ENCODE measurements around the gene SNX24.
A peak's percentile ranks its signal among the peaks of the same experiment; 100 is the strongest.
"Not testable (repeated sequence)": the region's sequence is repeated elsewhere in the genome, so short reads cannot be mapped to it uniquely, and the experiment has no call there.

Gene SNX24

DNA sequence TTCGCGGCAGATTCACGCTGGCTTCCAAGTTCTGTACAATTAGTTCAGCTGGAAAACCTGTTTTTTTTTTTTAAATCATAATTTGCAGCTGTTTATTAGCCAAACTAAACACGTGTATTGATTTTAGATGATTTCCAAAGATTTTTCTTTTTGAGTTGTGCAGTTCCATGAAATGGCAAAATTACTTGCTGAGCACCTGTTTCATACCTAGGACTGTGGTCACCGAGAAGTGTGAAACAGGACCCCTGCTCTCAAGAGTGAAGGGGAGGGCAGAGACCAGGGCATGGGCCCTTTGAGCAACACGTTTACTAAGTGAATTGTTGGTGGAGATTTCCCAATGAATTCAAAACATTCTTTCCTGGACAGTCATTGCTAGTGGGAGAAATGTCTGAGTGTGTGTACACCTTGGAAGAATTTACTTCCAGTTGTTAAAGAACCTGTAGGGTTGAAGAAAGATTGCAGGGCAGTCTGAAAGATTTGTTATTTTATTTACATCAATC is 688 bp downstream of the SNX24 start:
- peak; percentile 11 for DNase-seq
- TF ChIP-seq, protein P1, sequence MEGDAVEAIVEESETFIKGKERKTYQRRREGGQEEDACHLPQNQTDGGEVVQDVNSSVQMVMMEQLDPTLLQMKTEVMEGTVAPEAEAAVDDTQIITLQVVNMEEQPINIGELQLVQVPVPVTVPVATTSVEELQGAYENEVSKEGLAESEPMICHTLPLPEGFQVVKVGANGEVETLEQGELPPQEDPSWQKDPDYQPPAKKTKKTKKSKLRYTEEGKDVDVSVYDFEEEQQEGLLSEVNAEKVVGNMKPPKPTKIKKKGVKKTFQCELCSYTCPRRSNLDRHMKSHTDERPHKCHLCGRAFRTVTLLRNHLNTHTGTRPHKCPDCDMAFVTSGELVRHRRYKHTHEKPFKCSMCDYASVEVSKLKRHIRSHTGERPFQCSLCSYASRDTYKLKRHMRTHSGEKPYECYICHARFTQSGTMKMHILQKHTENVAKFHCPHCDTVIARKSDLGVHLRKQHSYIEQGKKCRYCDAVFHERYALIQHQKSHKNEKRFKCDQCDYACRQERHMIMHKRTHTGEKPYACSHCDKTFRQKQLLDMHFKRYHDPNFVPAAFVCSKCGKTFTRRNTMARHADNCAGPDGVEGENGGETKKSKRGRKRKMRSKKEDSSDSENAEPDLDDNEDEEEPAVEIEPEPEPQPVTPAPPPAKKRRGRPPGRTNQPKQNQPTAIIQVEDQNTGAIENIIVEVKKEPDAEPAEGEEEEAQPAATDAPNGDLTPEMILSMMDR (IDR thresholded peaks at IDR 0.05) = no peak
- Mint-ChIP-seq H3K27me3 (ENCODE audit: low read depth, poor library complexity) (peaks cover 19% of the 10 kb centered on the region), H3K4me1 (peaks cover 33% of the 10 kb centered on the region), H3K36me3 (ENCODE audit: low read depth) (peaks cover 14% of the 10 kb centered on the region), H3K4me3 (peak overlapping the region; percentile 84), H3K27ac (peak overlapping the region; percentile 40), H3K9me3 (peaks cover 4% of the 10 kb centered on the region)

DNA sequence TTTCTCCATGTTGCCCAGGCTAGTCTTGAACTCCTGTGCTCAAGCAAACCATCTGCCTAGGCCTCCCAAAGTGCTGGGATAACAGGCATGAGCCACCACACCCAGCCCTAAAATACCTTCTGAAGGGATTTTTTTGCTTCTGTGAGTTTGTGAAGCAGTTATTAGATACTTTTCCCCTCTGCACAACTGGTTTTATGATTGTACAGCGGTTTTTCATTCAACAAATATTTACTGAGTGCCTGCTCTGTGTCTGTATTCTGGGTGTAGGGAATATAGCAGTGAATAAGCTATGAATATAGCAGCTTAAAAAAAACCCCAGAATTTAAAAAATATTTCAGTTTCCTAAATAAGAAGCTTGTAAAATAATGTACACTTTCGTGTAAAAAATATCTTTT is 2.3 kb downstream of the SNX24 start:
- Mint-ChIP-seq H3K4me1 (peaks cover 33% of the 10 kb centered on the region), H3K27me3 (ENCODE audit: low read depth, poor library complexity) (peaks cover 14% of the 10 kb centered on the region), H3K9me3 (peaks cover 4% of the 10 kb centered on the region), H3K27ac (no peak overlapping the region), H3K4me3 (peak overlapping the region; percentile 84), H3K36me3 (ENCODE audit: low read depth) (peaks cover 5% of the 10 kb centered on the region)
- DNase-seq = no peak
- TF ChIP-seq, protein P1 (IDR thresholded peaks at IDR 0.05) = no peak

DNA sequence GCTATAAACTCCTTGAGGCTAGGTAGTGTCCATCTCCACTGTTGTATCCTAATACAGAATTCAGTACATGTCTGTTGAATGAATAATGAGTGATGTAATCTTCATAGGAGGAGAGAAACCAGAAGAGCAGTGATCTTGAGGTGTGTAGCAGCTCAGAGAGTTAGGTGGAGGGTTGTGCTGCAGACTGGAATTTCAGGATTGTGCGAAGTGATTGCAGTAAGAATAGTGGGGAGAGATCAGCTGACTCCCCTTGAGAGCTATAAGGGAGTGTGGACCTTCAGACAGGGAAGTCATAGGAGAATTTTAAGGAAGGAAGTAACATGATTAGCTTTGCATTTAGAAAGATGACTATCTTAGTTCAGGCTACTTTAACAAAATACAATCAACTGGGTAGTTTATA is 4.4 kb downstream of the SNX24 start:
- H3K36me3 Mint-ChIP-seq (ENCODE audit: low read depth) = peaks cover 5% of the 10 kb centered on the region
- H3K9me3 Mint-ChIP-seq = peaks cover 4% of the 10 kb centered on the region
- H3K27me3 Mint-ChIP-seq (ENCODE audit: low read depth, poor library complexity) = peaks cover 3% of the 10 kb centered on the region
- H3K4me1 Mint-ChIP-seq = peaks cover 26% of the 10 kb centered on the region
- no peak overlapping the region for H3K4me3 Mint-ChIP-seq
- DNase-seq = no peak
- H3K27ac Mint-ChIP-seq = no peak overlapping the region
- TF ChIP-seq, protein P1 (IDR thresholded peaks at IDR 0.05) = no peak

DNA sequence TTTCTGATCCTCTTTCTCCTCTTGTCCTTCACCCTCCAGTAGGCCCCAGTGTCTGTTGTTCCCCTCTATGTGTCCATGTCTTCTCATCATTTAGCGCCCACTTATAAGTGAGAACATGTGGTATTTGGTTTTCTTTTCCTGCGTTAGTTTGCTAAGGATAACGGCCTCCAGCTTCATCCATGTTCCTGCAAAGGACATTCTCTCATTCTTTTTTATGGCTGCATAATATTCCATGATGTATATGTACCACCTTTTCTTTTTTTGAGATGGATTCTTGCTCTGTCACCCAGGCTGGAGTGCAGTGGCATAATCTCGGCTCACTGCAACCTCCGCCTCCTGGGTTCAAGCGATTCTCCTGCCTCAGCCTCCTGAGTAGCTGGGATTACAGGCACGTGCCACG is 12.1 kb downstream of the SNX24 start:
- H3K27me3 Mint-ChIP-seq (ENCODE audit: low read depth, poor library complexity); H3K4me3 Mint-ChIP-seq; H3K4me1 Mint-ChIP-seq; H3K9me3 Mint-ChIP-seq; DNase-seq; H3K27ac Mint-ChIP-seq: not testable (repeated sequence)
- H3K36me3 Mint-ChIP-seq (ENCODE audit: low read depth) = peaks cover 11% of the 10 kb centered on the region

DNA sequence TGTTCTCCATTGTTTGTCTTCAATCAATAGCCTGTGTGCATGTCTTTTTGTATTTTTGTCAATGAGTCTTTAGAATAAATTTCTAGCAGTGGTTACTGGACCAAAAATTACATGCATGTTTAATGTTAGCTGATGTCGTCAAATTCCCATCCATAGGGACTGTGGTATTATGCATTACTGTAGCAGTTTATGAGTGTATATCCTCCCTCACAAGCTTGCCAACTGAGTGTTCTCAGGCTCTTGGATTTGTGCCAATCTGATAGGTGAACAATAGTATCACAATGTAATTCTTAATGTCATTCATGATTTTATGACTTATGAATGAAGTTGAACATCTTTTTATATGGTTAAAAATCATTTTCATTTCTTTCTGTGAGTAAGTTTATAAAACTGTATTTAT is 13.0 kb downstream of the SNX24 start:
- Mint-ChIP-seq H3K27ac (no peak overlapping the region), H3K9me3 (peaks cover 3% of the 10 kb centered on the region), H3K4me3 (no peak overlapping the region), H3K4me1 (no peaks in the 10 kb centered on the region), H3K36me3 (ENCODE audit: low read depth) (peaks cover 11% of the 10 kb centered on the region), H3K27me3 (ENCODE audit: low read depth, poor library complexity) (no peaks in the 10 kb centered on the region)
- TF ChIP-seq, protein P1 (IDR thresholded peaks at IDR 0.05) = no peak
- no peak for DNase-seq

DNA sequence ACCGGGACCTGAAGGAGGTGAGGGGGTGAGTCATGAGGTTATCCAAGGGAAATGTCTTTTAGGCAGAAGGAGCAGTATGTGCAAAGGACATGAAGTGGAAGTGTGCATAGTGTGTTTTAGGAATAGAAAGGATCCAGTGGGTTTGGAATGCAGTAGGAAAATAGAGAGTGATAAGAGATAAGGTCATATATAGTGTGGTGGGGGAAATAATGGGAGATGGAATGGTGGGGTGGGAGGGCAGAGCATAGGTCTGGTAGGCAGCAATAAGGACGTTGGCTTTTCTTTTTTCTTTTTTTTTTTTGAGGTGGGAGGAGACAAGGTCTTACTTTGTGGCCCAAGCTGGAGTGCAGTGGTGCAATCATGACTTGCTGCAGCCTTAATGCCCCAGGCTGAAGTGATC is 17.8 kb downstream of the SNX24 start:
- H3K4me3 Mint-ChIP-seq = no peak overlapping the region
- DNase-seq = no peak
- H3K27me3 Mint-ChIP-seq (ENCODE audit: low read depth, poor library complexity) = no peaks in the 10 kb centered on the region
- peaks cover 13% of the 10 kb centered on the region for H3K36me3 Mint-ChIP-seq (ENCODE audit: low read depth)
- H3K4me1 Mint-ChIP-seq = no peaks in the 10 kb centered on the region
- H3K27ac Mint-ChIP-seq = no peak overlapping the region
- TF ChIP-seq, protein P1 (IDR thresholded peaks at IDR 0.05) = no peak
- no peaks in the 10 kb centered on the region for H3K9me3 Mint-ChIP-seq

Measured in nephron progenitor cell (in vitro differentiated cells).